HuH-7.5 (cell line): ENCODE measurements around the gene CHST1.

ENCODE experiments used
- DNase-seq: peaks from one replicate; pipeline ENCODE4 v3.0.0; 2011; ENCODE audit warnings: low spot score

CHST1 gene

DNA sequence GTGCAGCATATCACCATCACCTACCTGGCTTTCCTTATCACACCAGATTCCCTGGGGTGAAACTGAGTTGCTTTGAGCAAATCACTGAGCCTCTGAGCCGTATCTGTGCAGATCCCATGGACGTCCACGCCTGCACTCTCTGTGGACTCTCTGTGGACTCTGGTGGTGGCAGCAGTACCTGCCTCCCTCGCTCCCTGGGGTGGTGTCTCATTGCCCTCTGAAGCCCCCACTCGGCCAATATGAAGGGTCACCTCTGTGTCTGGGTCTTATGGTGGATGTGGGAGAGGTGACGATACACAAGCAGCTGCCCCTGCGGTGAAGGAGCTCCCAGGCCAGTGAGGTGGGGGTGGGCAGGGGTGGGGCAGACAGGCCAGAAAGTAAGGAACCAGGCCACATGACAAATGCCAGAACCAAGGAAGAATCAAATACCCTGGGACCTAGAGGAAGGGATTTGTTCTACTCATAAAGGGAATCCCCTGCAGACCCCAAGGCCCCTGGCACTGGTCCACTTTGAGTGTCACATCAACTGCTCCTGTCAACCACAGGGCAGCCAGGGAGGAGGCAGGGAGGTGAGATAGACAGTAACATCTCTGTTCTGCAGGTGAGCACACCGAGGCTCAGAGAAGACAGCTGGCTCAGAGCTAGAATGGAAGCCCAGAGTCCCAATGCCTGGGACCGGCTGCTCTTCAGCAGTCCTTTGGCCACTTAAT, 9.2 kb upstream of the CHST1 start:
- no peak for DNase-seq

DNA sequence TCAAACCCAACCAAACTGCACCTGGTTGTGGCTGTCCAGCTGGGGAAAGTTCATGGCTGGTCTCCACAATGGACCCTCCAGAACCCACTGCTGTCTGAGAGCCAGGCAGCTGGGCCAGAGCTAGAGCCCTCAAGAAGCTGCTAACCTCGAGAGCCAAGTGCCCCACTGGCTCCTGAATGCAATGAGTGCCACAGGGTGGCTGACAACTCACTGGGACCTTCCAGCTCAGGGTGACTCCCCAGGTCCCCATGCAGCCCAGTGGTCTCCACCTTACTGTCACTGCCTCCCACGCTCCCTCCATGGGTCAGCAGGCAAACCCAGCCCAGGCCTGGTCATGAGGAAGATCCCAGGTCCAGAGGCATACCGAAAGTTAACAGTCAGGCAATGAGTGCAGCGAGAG, 8.0 kb upstream of the CHST1 start:
- DNase-seq = no peak

- no peak for DNase-seq
Observed at GRCh38 chr11:45672593-45672992, 7.2 kb upstream of the CHST1 start.

- no peak for DNase-seq
Observed at GRCh38 chr11:45671246-45672171, 6.1 kb upstream of the CHST1 start.

- no peak for DNase-seq
Observed at GRCh38 chr11:45670386-45671135, 5.1 kb upstream of the CHST1 start.

DNA sequence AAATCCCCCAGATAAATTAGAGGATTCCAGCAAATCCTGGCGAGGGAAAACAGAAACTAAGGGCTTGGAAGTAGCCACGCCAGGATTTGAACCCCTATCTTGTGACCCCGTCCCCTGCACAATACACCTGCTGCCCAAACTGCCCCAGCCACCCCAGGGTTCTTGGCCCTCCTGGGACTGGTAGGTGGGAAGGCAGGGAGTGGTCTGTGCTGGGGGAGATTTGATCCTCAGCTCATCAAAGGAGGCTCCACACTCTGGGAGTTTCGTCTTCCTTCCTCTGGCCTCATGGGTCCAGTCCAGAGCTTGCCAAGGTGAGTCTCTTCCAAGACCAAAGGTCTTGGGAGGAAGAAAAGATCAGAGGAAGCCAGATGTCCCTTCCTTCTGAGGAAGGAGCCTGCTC, 4.5 kb upstream of the CHST1 start:
- no peak for DNase-seq

GRCh38 chr11:45669146-45669545, 3.7 kb upstream of the CHST1 start:
- DNase-seq = no peak

GRCh38 chr11:45667929-45668680, 2.7 kb upstream of the CHST1 start:
- DNase-seq = no peak

- no peak for DNase-seq
Observed at GRCh38 chr11:45666648-45667642, 1.5 kb upstream of the CHST1 start.

DNA sequence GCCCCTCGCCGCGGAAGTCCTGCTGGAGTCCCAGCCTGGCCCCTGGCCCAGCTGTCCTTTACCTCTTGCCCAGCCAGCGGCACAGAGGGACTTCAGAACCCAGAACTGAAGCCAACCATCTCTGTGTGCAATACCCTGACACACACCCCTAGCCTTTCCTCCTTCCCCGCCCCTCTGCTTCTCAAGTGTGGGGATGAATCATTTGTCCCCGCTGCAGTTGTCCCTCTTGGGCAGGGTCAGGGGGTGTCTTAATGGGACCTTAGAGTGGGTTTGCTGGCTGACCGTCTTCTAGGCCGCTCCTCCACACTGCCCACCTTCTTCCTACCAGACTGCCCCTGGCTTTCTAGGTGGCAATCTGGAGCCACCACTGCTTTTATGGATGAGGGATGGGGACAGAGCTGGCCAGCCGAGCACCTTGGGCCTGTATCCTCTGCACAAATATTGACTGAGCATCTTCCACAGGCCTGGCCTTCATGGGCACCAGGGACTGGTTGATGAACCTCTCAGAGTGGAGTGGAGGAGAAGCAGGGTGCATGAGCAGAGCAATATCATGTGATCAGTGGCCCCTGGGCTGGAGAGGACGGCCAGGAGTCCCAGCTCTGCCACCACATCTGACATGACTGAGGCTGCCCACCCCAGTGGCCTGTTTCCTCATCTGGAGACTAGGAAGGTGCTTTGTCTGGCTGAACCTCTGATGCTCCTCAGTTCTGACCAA, 668 bp upstream of the CHST1 start:
- no peak for DNase-seq

DNA sequence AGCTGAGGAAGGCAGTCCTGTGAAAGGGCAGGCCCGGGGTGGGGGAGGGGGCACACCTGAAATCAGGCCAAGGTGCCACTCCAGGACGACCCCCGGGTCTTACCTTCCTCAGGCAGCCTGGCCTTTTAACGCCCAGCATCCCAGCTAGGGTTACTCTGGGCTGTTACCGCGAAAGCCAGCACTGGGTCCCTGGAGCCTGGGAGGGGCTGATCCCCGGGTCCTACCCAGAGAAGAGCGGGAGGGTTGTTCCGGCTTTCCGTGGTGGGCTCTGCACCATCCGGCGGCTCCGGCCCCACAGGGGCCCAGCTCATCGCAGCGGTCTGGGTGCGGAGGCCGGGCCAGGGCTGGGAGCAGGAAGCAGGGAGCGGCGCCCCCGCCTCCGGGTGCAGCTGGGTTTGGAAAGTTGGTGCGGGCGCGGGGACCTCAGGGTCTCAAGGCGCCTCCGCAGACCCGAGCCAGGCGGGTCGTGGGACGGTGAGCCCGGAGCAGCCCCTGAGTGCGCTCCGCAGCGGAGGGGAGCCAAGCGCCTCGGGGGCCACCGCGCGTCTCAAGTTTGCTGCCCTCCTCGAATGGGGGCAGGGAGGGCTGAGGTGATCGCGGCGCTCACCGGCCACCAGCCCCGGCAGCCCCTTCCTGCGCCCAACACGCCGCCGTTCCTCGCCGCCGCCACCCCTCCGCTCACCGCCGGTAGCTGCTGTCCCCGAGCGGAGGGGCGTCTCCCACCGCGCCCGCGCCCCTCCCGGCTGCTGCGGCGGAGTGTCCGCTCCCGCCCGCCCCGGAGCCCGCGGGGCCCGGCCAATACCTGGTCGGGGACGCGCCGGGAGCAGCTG, 831 bp downstream of the CHST1 start:
- DNase-seq = no peak

DNA sequence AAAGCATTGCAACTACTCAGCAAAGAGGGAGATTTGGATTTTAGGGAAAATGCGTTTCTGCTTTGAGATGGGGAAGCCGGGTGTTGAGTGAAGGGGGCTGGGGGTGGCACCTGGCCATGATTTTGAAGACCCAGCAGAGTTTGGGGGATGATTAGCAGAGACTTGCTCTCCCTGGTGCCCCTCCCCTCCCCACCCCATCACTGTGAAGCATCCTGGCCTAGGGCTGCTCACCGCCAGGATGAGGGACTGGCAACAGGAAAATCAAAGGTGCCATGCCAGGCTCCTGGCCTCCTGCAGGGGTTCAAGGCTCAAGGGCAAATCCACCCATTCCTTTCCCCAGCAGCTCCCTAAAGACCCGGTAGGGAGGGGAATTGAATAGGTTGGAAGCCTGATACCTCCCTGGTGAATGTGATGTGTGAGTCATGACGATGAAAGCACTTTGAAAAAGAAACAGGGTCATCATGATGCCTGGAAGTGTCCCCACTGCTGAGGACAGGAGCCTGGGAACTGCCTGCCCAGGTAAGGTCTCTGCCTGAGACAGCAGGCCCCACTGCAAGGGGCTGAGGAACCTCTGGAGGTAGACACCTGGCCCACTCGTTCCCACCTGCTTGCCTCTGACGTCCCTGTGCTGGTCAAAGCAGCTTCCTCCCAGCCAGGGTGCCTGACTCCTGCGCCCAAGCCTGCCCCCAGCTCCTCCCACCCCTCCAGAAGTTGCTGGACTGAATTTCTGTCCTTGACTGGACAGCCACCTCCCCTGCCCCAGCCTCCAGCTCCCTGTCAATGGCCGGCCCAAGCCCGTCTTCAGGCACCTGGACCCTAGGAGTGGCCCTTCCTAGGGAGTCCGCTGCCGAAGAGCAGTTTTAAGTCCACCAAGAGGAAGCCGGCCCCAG, 1.7 kb downstream of the CHST1 start:
- DNase-seq = no peak

GRCh38 chr11:45662665-45663485, 2.5 kb downstream of the CHST1 start:
- DNase-seq = no peak

GRCh38 chr11:45662096-45662664, 3.2 kb downstream of the CHST1 start:
- no peak for DNase-seq

- no peak for DNase-seq
Observed at GRCh38 chr11:45661439-45662055, 3.9 kb downstream of the CHST1 start.

DNA sequence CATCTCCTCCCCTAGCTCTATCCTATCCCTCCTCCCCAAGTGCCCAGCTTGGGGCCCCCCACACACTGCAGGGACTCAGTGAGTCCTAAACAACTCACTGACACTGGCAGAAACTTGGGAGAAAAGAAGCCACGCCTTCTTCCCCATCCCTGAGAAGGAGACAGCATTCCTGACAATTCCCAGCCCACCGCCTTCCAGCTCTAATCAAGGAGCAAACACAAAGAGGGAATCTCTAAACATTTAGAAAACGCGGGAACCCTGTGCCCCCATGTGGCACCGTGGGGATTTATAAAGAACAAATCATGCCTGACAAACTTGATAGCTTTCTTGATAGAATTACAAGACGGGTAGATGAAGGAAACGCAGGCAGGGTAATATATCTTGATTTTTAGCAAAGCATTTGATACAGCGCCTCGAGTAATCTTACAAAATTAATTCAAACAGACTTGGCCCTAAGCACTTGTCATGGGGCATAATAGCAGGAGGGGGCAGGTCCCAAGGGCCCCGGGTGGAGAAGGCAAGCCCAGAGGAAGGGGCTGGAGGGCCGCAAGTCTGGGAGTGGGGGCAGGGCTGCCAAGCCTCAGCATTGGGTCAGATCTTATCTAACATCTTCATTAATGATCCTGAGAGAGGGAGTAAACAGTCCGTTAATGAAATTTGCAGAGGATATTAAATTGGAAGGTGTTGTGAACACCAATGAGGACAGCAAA, 4.5 kb downstream of the CHST1 start:
- DNase-seq = no peak
